ENCODE results near the gene AMPH. TPM values are rescaled to one million over a fixed set of nuclear protein-coding genes. Genes with fewer than 3 reads are reported as not detected.

AMPH gene
- total RNA-seq: 1 to 10 TPM; 1.3 to 5.3 (median 3.5) TPM
- 1 to 10 TPM in 1 of 2 donors, under 1 TPM in 1; 0.46 to 3.1 TPM for polyA plus RNA-seq
- long read RNA-seq, donor 1, partial matches to known transcripts: 3 of 8 reads
- long read RNA-seq, donor 1, other reads (novel, unspliced or antisense): 1 of 8 reads
- long read RNA-seq, donor 2, partial matches to known transcripts: 2 of 5 reads
- long read RNA-seq, donor 2, other reads (novel, unspliced or antisense): 1 of 5 reads
- long read RNA-seq, donor 3: 0 reads

GRCh38 chr7:38630720-38631673 lies at the start of gene AMPH:
TSS of gene AMPH (minus strand) at chr7:38631373. CDS start at chr7:38631351, 22 bp downstream.
- WGBS, 4 donors: 1% methylated on average over 44 to 105 of the region's 105 CpGs
- intact Hi-C loops (cut with DNase I): no loop called here

GRCh38 chr7:38679419-38679818 lies 48.2 kb upstream of the AMPH start:
- H3K27me3 ChIP-seq: no peaks in the 10 kb centered on the region
- no peak overlapping the region for H3K4me3 ChIP-seq
- DNase-seq (no peak), ATAC-seq (no peak)
- TF ChIP-seq CTCF (IDR thresholded peaks at IDR 0.05) (no peak), POLR2A (IDR thresholded peaks at IDR 0.05) (no peak)
- peaks cover 0 to 22% (median 6%) of the 10 kb centered on the region in 12 donors for H3K4me1 ChIP-seq
- WGBS, 4 donors: 57 to 69% (median 64%) methylated on average over 3 of the region's 3 CpGs
- no peaks in the 10 kb centered on the region for H3K36me3 ChIP-seq
- intact Hi-C loops (cut with DNase I): no loop called here
- no peaks in the 10 kb centered on the region for H3K9me3 ChIP-seq
- H3K27ac ChIP-seq: no peak overlapping the region

More at GRCh38 chr7:38630720-38631673, at the start of gene AMPH:
- peak; percentile 49 to 95 (median 90) for ATAC-seq
- no peak for TF ChIP-seq POLR2A (IDR thresholded peaks at IDR 0.05)
- no peak for TF ChIP-seq CTCF (IDR thresholded peaks at IDR 0.05)
- H3K36me3 ChIP-seq: no peaks in the 10 kb centered on the region
- peak within 1 kb of the TSS; percentile 31 to 75 (median 62) for H3K4me3 ChIP-seq
- peaks cover 0 to 40% (median 0%) of the 10 kb centered on the region in 9 donors for H3K27me3 ChIP-seq
- H3K27ac ChIP-seq: peak within 1 kb of the TSS in 2 of 12 donors; percentile 30 to 43
- H3K9me3 ChIP-seq: peaks cover 0 to 3% (median 0%) of the 10 kb centered on the region in 12 donors
- peak; percentile 65 to 87 (median 74) for DNase-seq
- peaks cover 0 to 13% (median 0%) of the 10 kb centered on the region in 12 donors for H3K4me1 ChIP-seq

- no peak overlapping the region for H3K27ac ChIP-seq
- H3K27me3 ChIP-seq: no peaks in the 10 kb centered on the region
- no peaks in the 10 kb centered on the region for H3K9me3 ChIP-seq
- no peaks in the 10 kb centered on the region for H3K36me3 ChIP-seq
- TF ChIP-seq CTCF (IDR thresholded peaks at IDR 0.05) (no peak), POLR2A (IDR thresholded peaks at IDR 0.05) (no peak)
- no peak overlapping the region for H3K4me3 ChIP-seq
- intact Hi-C loops (cut with DNase I): no loop called here
- peaks cover 0 to 29% (median 6%) of the 10 kb centered on the region in 12 donors for H3K4me1 ChIP-seq
- no peak for DNase-seq
- no peak for ATAC-seq
- 88 to 94% (median 88%) methylated on average over 1 of the region's 1 CpG for WGBS, 4 donors
Measured at GRCh38 chr7:38678698-38679054, 47.5 kb upstream of the AMPH start.
